Left ventricle myocardium inferior (tissue), 1 donor: Measurements from ENCODE around the gene SPINK4. TPM values are rescaled to one million over a fixed set of nuclear protein-coding genes. Genes with fewer than 3 reads are reported as not detected.

Experiments used
- DNase-seq: peaks from one replicate; pipeline ENCODE4 v3.0.0-alpha.2; 2020
- H3K27ac ChIP-seq: fragments of 200-600 bp; replicated peaks from 2 replicates; pipeline ENCODE4 v1.8.0; 2021
- H3K27me3 ChIP-seq: fragments of 200-600 bp; 2 replicates; pipeline ENCODE4 v1.8.0; 2021; ENCODE audit warnings: low read depth
- H3K36me3 ChIP-seq: fragments of 200-600 bp; 2 replicates; pipeline ENCODE4 v1.8.0; 2021
- H3K4me1 ChIP-seq: fragments of 200-600 bp; 2 replicates; pipeline ENCODE4 v1.8.0; 2021
- H3K4me3 ChIP-seq: fragments of 200-600 bp; 2 replicates; pipeline ENCODE4 v1.8.0; 2021; ENCODE audit warnings: mild to moderate bottlenecking, moderate library complexity
- H3K9me3 ChIP-seq: fragments of 200-600 bp; replicated peaks from 2 replicates; pipeline ENCODE4 v1.8.0; 2021
- intact Hi-C: fragments of 100-400 bp; cut with micrococcal nuclease; formaldehyde crosslinking; loops from one replicate; pipeline ENCODE4 v1.11.0; 2022
- total RNA-seq: library from RNA; stranded (reverse); fragmentation: NEBNext Ultra II Directional; extraction: Animal tissue kit (Norgen Biotek cat#: 25700); gene quantifications from one replicate; pipeline ENCODE4 v1.2.1, GENCODE V29; 2021
- TF ChIP-seq, protein P1 (sequence below): fragments of 200-600 bp; IDR thresholded peaks from 2 replicates; pipeline ENCODE4 v1.8.0; 2021; ENCODE audit warnings: antibody characterized with exemption, mild to moderate bottlenecking, borderline replicate concordance
- donor health status: DM: no; HTN: yes; CAD: no; lungs with severe emphysema.

The SPINK4 gene
- total RNA-seq, 1 donor from 2014 or later = not detected

- intact Hi-C loops = no loop called here
- TF ChIP-seq, protein P1, sequence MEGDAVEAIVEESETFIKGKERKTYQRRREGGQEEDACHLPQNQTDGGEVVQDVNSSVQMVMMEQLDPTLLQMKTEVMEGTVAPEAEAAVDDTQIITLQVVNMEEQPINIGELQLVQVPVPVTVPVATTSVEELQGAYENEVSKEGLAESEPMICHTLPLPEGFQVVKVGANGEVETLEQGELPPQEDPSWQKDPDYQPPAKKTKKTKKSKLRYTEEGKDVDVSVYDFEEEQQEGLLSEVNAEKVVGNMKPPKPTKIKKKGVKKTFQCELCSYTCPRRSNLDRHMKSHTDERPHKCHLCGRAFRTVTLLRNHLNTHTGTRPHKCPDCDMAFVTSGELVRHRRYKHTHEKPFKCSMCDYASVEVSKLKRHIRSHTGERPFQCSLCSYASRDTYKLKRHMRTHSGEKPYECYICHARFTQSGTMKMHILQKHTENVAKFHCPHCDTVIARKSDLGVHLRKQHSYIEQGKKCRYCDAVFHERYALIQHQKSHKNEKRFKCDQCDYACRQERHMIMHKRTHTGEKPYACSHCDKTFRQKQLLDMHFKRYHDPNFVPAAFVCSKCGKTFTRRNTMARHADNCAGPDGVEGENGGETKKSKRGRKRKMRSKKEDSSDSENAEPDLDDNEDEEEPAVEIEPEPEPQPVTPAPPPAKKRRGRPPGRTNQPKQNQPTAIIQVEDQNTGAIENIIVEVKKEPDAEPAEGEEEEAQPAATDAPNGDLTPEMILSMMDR = no peak
- Histone ChIP-seq H3K36me3 (peaks cover 86% of the 10 kb centered on the region), H3K4me3 (no peak overlapping the region), H3K27ac (no peak overlapping the region), H3K27me3 (no peaks in the 10 kb centered on the region), H3K9me3 (no peaks in the 10 kb centered on the region), H3K4me1 (peaks cover 20% of the 10 kb centered on the region)
- DNase-seq = no peak
Observed at GRCh38 chr9:33270146-33270545, 30.2 kb downstream of the SPINK4 start.

GRCh38 chr9:33272061-33272460 lies 32.1 kb downstream of the SPINK4 start:
- Histone ChIP-seq H3K27ac (no peak overlapping the region), H3K4me1 (peaks cover 2% of the 10 kb centered on the region), H3K4me3 (no peak overlapping the region), H3K36me3 (peaks cover 97% of the 10 kb centered on the region), H3K27me3 (no peaks in the 10 kb centered on the region), H3K9me3 (no peaks in the 10 kb centered on the region)
- intact Hi-C loops = no loop called here
- no peak for DNase-seq
- TF ChIP-seq, protein P1 = no peak

GRCh38 chr9:33273266-33273971 lies 33.5 kb downstream of the SPINK4 start:
- no peaks in the 10 kb centered on the region for H3K9me3 ChIP-seq
- no peak for DNase-seq
- H3K27me3 ChIP-seq = no peaks in the 10 kb centered on the region
- H3K27ac ChIP-seq = no peak overlapping the region
- no peaks in the 10 kb centered on the region for H3K4me1 ChIP-seq
- TF ChIP-seq, protein P1 = no peak
- H3K4me3 ChIP-seq = no peak overlapping the region
- H3K36me3 ChIP-seq = peaks cover 97% of the 10 kb centered on the region
- intact Hi-C loops = no loop called here

DNA sequence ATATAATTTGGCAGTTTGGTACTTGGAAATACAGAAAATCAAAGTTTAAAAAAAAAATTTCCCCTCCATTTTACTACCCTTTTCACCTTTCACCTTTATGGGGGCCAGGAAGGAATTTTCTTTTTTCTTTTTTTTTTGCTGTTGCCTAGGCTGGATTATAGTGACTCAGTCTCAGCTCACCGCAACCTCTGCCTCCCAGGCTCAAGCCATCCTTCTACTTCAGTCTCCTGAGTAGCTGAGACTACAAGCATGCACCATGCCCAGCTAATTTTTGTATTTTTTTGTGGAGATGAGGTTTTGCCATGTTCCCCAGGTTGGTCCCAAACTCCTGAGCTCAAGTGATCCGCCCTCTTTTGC lies 34.0 kb downstream of the SPINK4 start:
- Histone ChIP-seq H3K4me1 (no peaks in the 10 kb centered on the region), H3K4me3 (no peak overlapping the region), H3K27ac (no peak overlapping the region), H3K9me3 (no peaks in the 10 kb centered on the region), H3K27me3 (no peaks in the 10 kb centered on the region), H3K36me3 (peaks cover 97% of the 10 kb centered on the region)
- intact Hi-C loops = no loop called here
- TF ChIP-seq, protein P1 = no peak
- no peak for DNase-seq

GRCh38 chr9:33277484-33277883 lies 37.5 kb downstream of the SPINK4 start:
- Histone ChIP-seq H3K4me1 (no peaks in the 10 kb centered on the region), H3K36me3 (peaks cover 98% of the 10 kb centered on the region), H3K27ac (no peak overlapping the region), H3K4me3 (no peak overlapping the region), H3K9me3 (no peaks in the 10 kb centered on the region), H3K27me3 (no peaks in the 10 kb centered on the region)
- intact Hi-C loops = no loop called here
- TF ChIP-seq, protein P1 = no peak
- no peak for DNase-seq
